Endothelial cell of umbilical vein (primary cell): ENCODE data around the gene OGT.

ENCODE experiments used
- CTCF ChIP-seq, 2 donors: IDR thresholded peaks; 1 replicate in 1 of 2; 2 replicates in 1 of 2; pipeline ENCODE4 v1.5.1; 2011; ENCODE audit warnings: low read length in 2 of 2, mild to moderate bottlenecking in 2 of 2, moderate library complexity in 2 of 2, control low read depth in 1 of 2, inconsistent platforms in 1 of 2, low read depth in 1 of 2; ENCODE audit not compliant: insufficient read depth in 1 of 2; ENCODE audit errors: extremely low read depth in 1 of 2
- EZH2 ChIP-seq: IDR thresholded peaks from 2 replicates; pipeline ENCODE4 v1.6.1; 2012; ENCODE audit warnings: borderline replicate concordance, low read depth, mild to moderate bottlenecking, moderate library complexity, low read length, inconsistent platforms; ENCODE audit not compliant: severe bottlenecking
- FOS ChIP-seq: IDR thresholded peaks from 2 replicates; pipeline ENCODE4 v1.6.1; 2011; ENCODE audit warnings: mild to moderate bottlenecking, low read length, moderate library complexity, borderline replicate concordance; ENCODE audit not compliant: insufficient read depth
- JUN ChIP-seq: IDR thresholded peaks from 2 replicates; pipeline ENCODE4 v1.6.1; 2011; ENCODE audit warnings: borderline replicate concordance, low read depth; ENCODE audit not compliant: insufficient read length, insufficient read depth
- MAX ChIP-seq: IDR thresholded peaks from 2 replicates; pipeline ENCODE4 v1.6.1; 2011; ENCODE audit not compliant: insufficient read depth, insufficient read length
- MYC ChIP-seq: IDR thresholded peaks from one replicate; pipeline ENCODE4 v1.6.1; 2011; ENCODE audit warnings: mild to moderate bottlenecking, low read depth, low read length
- POLR2A ChIP-seq: IDR thresholded peaks from 2 replicates; pipeline ENCODE4 v1.6.1; 2012; ENCODE audit warnings: low read depth, mild to moderate bottlenecking, control low read depth, low read length
- POLR2AphosphoS5 ChIP-seq: IDR thresholded peaks from 2 replicates; pipeline ENCODE4 v1.6.1; 2012; ENCODE audit warnings: low read depth, mild to moderate bottlenecking, control low read depth, low read length, moderate library complexity; ENCODE audit not compliant: insufficient read depth

GRCh38 chrX:71617742-71618141 lies 84.8 kb downstream of the OGT start:
- TF ChIP-seq POLR2A, result no peak
- TF ChIP-seq CTCF (IDR thresholded peaks at IDR 0.05; ENCODE audit: extremely low read depth in 1 of 2, insufficient read depth in 1 of 2, low read depth in 1 of 2, low read length in 2 of 2), result no peak
- no peak for TF ChIP-seq EZH2
- TF ChIP-seq MYC, result no peak
- TF ChIP-seq MAX, result no peak
- no peak for TF ChIP-seq POLR2AphosphoS5
- no peak for TF ChIP-seq FOS
- no peak for TF ChIP-seq JUN
